Measurements from ENCODE around the gene BARX2.

Gene BARX2

DNA sequence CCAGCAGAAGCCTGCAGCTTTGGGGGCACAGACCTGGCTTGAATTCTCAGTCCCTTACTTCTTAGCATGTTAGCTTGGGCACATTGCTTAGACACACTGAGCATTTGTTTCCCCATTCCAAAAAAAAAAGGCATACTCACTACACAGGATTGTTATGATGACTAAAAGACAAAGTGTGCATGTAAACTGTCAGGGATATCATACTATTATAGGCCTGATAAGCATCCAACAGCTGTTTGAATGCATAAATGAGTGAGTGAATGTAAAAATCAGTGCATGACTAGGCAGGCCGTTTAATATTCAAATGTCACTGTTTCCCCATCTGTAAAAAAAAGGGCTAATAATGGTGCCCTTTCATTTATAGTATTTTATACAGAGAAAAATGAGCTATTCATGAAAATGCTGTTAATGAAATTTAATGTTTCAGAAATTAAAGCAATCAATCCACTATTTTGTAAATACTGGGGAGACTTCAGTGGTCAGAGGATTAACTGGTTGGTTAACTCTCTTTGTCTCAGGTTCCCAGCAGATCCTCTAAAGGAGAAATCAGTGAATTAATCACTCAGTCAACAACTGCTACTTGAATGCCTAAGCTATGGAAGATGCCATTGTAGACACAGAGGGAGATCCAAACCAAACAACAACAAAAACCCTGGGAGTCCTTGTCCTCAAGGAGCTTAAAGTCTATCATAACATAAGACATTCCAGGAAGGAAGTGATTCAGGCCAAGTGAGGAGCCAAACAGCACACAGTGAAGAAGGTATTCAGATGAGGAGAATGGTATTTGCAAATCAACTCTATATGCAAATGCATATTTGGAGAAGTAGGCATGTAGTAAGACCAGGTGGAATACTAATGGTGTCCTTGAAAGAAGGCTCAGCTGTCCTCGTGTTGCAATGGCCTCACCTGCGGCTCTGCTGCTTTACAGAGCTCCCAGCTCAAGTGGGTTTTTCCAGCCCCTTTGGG lies 26.8 kb downstream of the BARX2 start:
- TF ChIP-seq ZNF335 (tag by site-specific recombination; conservative IDR thresholded peaks at IDR 0.05), result no peak
- TF ChIP-seq ZNF37A (tag by site-specific recombination; IDR thresholded peaks at IDR 0.05), result no peak
- TF ChIP-seq, protein P1, sequence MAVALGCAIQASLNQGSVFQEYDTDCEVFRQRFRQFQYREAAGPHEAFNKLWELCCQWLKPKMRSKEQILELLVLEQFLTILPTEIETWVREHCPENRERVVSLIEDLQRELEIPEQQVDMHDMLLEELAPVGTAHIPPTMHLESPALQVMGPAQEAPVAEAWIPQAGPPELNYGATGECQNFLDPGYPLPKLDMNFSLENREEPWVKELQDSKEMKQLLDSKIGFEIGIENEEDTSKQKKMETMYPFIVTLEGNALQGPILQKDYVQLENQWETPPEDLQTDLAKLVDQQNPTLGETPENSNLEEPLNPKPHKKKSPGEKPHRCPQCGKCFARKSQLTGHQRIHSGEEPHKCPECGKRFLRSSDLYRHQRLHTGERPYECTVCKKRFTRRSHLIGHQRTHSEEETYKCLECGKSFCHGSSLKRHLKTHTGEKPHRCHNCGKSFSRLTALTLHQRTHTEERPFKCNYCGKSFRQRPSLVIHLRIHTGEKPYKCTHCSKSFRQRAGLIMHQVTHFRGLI (tag by site-specific recombination; IDR thresholded peaks at IDR 0.05), result no peak
- no peak for TF ChIP-seq ZNF837 (tag by site-specific recombination; IDR thresholded peaks at IDR 0.05)
- TF ChIP-seq, protein P2, sequence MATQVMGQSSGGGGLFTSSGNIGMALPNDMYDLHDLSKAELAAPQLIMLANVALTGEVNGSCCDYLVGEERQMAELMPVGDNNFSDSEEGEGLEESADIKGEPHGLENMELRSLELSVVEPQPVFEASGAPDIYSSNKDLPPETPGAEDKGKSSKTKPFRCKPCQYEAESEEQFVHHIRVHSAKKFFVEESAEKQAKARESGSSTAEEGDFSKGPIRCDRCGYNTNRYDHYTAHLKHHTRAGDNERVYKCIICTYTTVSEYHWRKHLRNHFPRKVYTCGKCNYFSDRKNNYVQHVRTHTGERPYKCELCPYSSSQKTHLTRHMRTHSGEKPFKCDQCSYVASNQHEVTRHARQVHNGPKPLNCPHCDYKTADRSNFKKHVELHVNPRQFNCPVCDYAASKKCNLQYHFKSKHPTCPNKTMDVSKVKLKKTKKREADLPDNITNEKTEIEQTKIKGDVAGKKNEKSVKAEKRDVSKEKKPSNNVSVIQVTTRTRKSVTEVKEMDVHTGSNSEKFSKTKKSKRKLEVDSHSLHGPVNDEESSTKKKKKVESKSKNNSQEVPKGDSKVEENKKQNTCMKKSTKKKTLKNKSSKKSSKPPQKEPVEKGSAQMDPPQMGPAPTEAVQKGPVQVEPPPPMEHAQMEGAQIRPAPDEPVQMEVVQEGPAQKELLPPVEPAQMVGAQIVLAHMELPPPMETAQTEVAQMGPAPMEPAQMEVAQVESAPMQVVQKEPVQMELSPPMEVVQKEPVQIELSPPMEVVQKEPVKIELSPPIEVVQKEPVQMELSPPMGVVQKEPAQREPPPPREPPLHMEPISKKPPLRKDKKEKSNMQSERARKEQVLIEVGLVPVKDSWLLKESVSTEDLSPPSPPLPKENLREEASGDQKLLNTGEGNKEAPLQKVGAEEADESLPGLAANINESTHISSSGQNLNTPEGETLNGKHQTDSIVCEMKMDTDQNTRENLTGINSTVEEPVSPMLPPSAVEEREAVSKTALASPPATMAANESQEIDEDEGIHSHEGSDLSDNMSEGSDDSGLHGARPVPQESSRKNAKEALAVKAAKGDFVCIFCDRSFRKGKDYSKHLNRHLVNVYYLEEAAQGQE (tag by site-specific recombination; IDR thresholded peaks at IDR 0.05), result no peak
- no peak for TF ChIP-seq GLIS1 (tag by site-specific recombination; IDR thresholded peaks at IDR 0.05)
- TF ChIP-seq SCRT2 (tag by site-specific recombination; IDR thresholded peaks at IDR 0.05), result no peak
- TF ChIP-seq ZNF404 (tag by site-specific recombination; IDR thresholded peaks at IDR 0.05), result no peak
- no peak for TF ChIP-seq GLI2 (tag by site-specific recombination; IDR thresholded peaks at IDR 0.05; ENCODE audit: borderline replicate concordance, low read depth)
- TF ChIP-seq ZNF16 (tag by site-specific recombination; IDR thresholded peaks at IDR 0.05; ENCODE audit: low read depth), result no peak
- no peak for TF ChIP-seq ZNF654 (tag by site-specific recombination; IDR thresholded peaks at IDR 0.05; ENCODE audit: low read depth)
- TF ChIP-seq, protein P3, sequence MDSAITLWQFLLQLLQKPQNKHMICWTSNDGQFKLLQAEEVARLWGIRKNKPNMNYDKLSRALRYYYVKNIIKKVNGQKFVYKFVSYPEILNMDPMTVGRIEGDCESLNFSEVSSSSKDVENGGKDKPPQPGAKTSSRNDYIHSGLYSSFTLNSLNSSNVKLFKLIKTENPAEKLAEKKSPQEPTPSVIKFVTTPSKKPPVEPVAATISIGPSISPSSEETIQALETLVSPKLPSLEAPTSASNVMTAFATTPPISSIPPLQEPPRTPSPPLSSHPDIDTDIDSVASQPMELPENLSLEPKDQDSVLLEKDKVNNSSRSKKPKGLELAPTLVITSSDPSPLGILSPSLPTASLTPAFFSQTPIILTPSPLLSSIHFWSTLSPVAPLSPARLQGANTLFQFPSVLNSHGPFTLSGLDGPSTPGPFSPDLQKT (IDR thresholded peaks at IDR 0.05; ENCODE audit: borderline replicate concordance, low read depth, low read length), result no peak
- no peak for TF ChIP-seq SP7 (tag by site-specific recombination; IDR thresholded peaks at IDR 0.05)
- no peak for TF ChIP-seq ZNF560 (tag by site-specific recombination; IDR thresholded peaks at IDR 0.05; ENCODE audit: borderline replicate concordance)
- TF ChIP-seq, protein P4, sequence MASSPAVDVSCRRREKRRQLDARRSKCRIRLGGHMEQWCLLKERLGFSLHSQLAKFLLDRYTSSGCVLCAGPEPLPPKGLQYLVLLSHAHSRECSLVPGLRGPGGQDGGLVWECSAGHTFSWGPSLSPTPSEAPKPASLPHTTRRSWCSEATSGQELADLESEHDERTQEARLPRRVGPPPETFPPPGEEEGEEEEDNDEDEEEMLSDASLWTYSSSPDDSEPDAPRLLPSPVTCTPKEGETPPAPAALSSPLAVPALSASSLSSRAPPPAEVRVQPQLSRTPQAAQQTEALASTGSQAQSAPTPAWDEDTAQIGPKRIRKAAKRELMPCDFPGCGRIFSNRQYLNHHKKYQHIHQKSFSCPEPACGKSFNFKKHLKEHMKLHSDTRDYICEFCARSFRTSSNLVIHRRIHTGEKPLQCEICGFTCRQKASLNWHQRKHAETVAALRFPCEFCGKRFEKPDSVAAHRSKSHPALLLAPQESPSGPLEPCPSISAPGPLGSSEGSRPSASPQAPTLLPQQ (tag by site-specific recombination; IDR thresholded peaks at IDR 0.05), result no peak
- no peak for TF ChIP-seq KLF7 (tag by site-specific recombination; IDR thresholded peaks at IDR 0.05; ENCODE audit: borderline replicate concordance)
- TF ChIP-seq ZNF174 (tag by site-specific recombination; IDR thresholded peaks at IDR 0.05), result no peak
- TF ChIP-seq TCF7L2 (IDR thresholded peaks at IDR 0.05; ENCODE audit: borderline replicate concordance, low read depth, low read length), result no peak
- no peak for TF ChIP-seq ZNF785 (tag by site-specific recombination; IDR thresholded peaks at IDR 0.05)
- Histone ChIP-seq H3K27ac (ENCODE audit: extremely low read depth, low read depth, low read length) (no peak overlapping the region), H3K4me3 (ENCODE audit: low read depth, low read length) (no peak overlapping the region), H3K4me1 (ENCODE audit: control insufficient read depth, insufficient read depth, low read length) (no peaks in the 10 kb centered on the region), H3K9me3 (ENCODE audit: control insufficient read depth, insufficient read depth, low read depth, low read length) (no peaks in the 10 kb centered on the region), H3K36me3 (ENCODE audit: control insufficient read depth in 2 of 2, insufficient read depth in 1 of 2, low read length in 2 of 2) (no peaks in the 10 kb centered on the region)
- POLR2A ChIA-PET, result no interaction called here
- CTCF ChIA-PET, result interaction anchor here (0.6 to 0.7 kb wide), 2 partner anchors 9 to 807 kb away, joined by 3 read pairs; no protein-coding TSS in a partner anchor

Measured in HEK293 (cell line).